Neural progenitor cell (in vitro differentiated cells): ENCODE measurements around the gene MSN. TPM values are rescaled to one million over a fixed set of nuclear protein-coding genes. Genes with fewer than 3 reads are reported as not detected.
"Not testable (repeated sequence)": the region's sequence is repeated elsewhere in the genome, so short reads cannot be mapped to it uniquely, and the experiment has no call there.

ENCODE experiments used
- DNase-seq: peaks from one replicate; pipeline ENCODE4 v3.0.0-alpha.2; 2016; ENCODE audit warnings: low spot score
- H2AFZ ChIP-seq: fragments of 200-600 bp; sonication (generic); replicated peaks from 2 replicates; pipeline ENCODE4 v1.6.1; 2016; ENCODE audit warnings: antibody characterized with exemption
- H3F3A ChIP-seq: fragments of 200-600 bp; sonication (generic); 2 replicates; pipeline ENCODE4 v1.6.1; 2016; ENCODE audit warnings: antibody characterized with exemption, low read depth
- H3K27ac ChIP-seq: fragments of 200-600 bp; sonication (generic); 2 replicates; pipeline ENCODE4 v1.5.1; 2016; ENCODE audit warnings: mild to moderate bottlenecking
- H3K27me3 ChIP-seq: fragments of 200-600 bp; sonication (generic); 2 replicates; pipeline ENCODE4 v1.6.1; 2016; ENCODE audit warnings: mild to moderate bottlenecking, moderate library complexity
- H3K36me3 ChIP-seq: fragments of 200-600 bp; sonication (generic); 2 replicates; pipeline ENCODE4 v1.5.1; 2016
- H3K4me1 ChIP-seq: fragments of 200-600 bp; sonication (generic); 2 replicates; pipeline ENCODE4 v1.6.1; 2016; ENCODE audit warnings: mixed run types
- H3K4me2 ChIP-seq: fragments of 200-600 bp; sonication (generic); 2 replicates; pipeline ENCODE4 v1.6.1; 2016
- H3K4me3 ChIP-seq: fragments of 200-600 bp; sonication (generic); 2 replicates; pipeline ENCODE4 v1.5.1; 2016
- H3K79me2 ChIP-seq: fragments of 200-600 bp; sonication (generic); 2 replicates; pipeline ENCODE4 v1.6.1; 2016; ENCODE audit warnings: low read depth
- H3K9ac ChIP-seq: fragments of 200-600 bp; sonication (generic); 2 replicates; pipeline ENCODE4 v1.6.1; 2016
- H3K9me3 ChIP-seq: fragments of 200-600 bp; sonication (generic); 2 replicates; pipeline ENCODE4 v1.5.1; 2016; ENCODE audit warnings: low read depth
- H4K20me1 ChIP-seq: fragments of 200-600 bp; sonication (generic); 2 replicates; pipeline ENCODE4 v1.6.1; 2016; ENCODE audit warnings: low read depth
- H3K27ac Mint-ChIP-seq: 3 replicates; pipeline ENCODE4 v1.8.0; 2021; ENCODE audit warnings: mixed read lengths
- H3K27me3 Mint-ChIP-seq: 2 replicates; pipeline ENCODE4 v1.8.0; 2022; ENCODE audit warnings: low read depth, mild to moderate bottlenecking, inconsistent platforms, moderate library complexity, mixed read lengths; ENCODE audit not compliant: insufficient read depth
- H3K36me3 Mint-ChIP-seq: 3 replicates; pipeline ENCODE4 v1.8.0; 2021; ENCODE audit warnings: mixed read lengths
- H3K4me1 Mint-ChIP-seq: 3 replicates; pipeline ENCODE4 v1.8.0; 2021; ENCODE audit warnings: mixed read lengths
- H3K4me3 Mint-ChIP-seq: 3 replicates; pipeline ENCODE4 v1.8.0; 2021; ENCODE audit warnings: mild to moderate bottlenecking, moderate library complexity, mixed read lengths
- H3K9me3 Mint-ChIP-seq: 3 replicates; pipeline ENCODE4 v1.8.0; 2020; ENCODE audit warnings: mixed read lengths
- EZH2 ChIP-seq: fragments of 200-600 bp; sonication (generic); IDR thresholded peaks from 2 replicates; pipeline ENCODE4 v1.6.1; 2017; ENCODE audit warnings: antibody characterized with exemption, mild to moderate bottlenecking, moderate library complexity
- EZH2phosphoT487 ChIP-seq: fragments of 200-600 bp; sonication (generic); IDR thresholded peaks from 2 replicates; pipeline ENCODE4 v1.6.1; 2017; ENCODE audit warnings: antibody characterized with exemption
- total RNA-seq: library from RNA; depleted of rRNA; stranded (reverse); fragments of >200 nt; gene quantifications from 2 replicates; pipeline ENCODE4 v1.2.3, GENCODE V29; 2015; ENCODE audit warnings: low replicate concordance
- TF ChIP-seq, protein P1 (sequence below): fragments of 200-600 bp; sonication (generic); IDR thresholded peaks from 2 replicates; pipeline ENCODE4 v1.5.1; 2017; ENCODE audit warnings: antibody characterized with exemption, mild to moderate bottlenecking

Gene MSN
- total RNA-seq, 1 donor from 2014 or later = 97.4 TPM

DNA sequence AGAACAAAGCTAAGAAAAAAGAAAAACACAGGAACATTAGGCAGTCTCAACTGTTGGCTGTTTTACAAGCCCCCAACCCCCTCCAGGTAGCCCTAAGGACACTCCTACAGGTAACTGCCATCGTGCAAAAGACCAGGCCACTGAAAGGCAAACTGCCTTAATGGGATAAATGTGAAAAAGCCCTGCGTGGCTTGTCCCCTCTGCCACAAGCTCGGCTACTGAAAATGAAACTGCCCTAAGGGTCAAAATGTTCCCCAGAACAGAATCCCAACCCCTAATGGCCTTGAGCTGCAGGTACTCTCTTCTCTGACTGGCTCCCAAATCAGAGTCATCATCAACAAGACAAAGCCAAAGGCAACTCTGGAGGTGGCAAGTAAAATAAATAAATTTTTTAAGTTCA is 84.8 kb downstream of the MSN start:
- H3K4me3 ChIP-seq = no peak overlapping the region
- no peak overlapping the region for H2AFZ ChIP-seq
- no peak for DNase-seq
- TF ChIP-seq EZH2phosphoT487 (no peak), EZH2 (no peak)
- TF ChIP-seq, protein P1, sequence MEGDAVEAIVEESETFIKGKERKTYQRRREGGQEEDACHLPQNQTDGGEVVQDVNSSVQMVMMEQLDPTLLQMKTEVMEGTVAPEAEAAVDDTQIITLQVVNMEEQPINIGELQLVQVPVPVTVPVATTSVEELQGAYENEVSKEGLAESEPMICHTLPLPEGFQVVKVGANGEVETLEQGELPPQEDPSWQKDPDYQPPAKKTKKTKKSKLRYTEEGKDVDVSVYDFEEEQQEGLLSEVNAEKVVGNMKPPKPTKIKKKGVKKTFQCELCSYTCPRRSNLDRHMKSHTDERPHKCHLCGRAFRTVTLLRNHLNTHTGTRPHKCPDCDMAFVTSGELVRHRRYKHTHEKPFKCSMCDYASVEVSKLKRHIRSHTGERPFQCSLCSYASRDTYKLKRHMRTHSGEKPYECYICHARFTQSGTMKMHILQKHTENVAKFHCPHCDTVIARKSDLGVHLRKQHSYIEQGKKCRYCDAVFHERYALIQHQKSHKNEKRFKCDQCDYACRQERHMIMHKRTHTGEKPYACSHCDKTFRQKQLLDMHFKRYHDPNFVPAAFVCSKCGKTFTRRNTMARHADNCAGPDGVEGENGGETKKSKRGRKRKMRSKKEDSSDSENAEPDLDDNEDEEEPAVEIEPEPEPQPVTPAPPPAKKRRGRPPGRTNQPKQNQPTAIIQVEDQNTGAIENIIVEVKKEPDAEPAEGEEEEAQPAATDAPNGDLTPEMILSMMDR = no peak
- H4K20me1 ChIP-seq = no peaks in the 10 kb centered on the region
- H3K27ac ChIP-seq = no peak overlapping the region
- H3K9me3 Mint-ChIP-seq = peaks cover 10% of the 10 kb centered on the region
- H3K27me3 ChIP-seq = no peaks in the 10 kb centered on the region
- no peak overlapping the region for H3K4me3 Mint-ChIP-seq
- H3K9ac ChIP-seq = no peak overlapping the region
- no peaks in the 10 kb centered on the region for H3K4me1 ChIP-seq
- H3K4me1 Mint-ChIP-seq = no peaks in the 10 kb centered on the region
- no peaks in the 10 kb centered on the region for H3F3A ChIP-seq
- no peak overlapping the region for H3K4me2 ChIP-seq
- H3K36me3 Mint-ChIP-seq = no peaks in the 10 kb centered on the region
- H3K9me3 ChIP-seq = no peaks in the 10 kb centered on the region
- H3K27ac Mint-ChIP-seq = no peak overlapping the region
- H3K36me3 ChIP-seq = no peaks in the 10 kb centered on the region
- no peaks in the 10 kb centered on the region for H3K79me2 ChIP-seq
- H3K27me3 Mint-ChIP-seq = peaks cover 4% of the 10 kb centered on the region

DNA sequence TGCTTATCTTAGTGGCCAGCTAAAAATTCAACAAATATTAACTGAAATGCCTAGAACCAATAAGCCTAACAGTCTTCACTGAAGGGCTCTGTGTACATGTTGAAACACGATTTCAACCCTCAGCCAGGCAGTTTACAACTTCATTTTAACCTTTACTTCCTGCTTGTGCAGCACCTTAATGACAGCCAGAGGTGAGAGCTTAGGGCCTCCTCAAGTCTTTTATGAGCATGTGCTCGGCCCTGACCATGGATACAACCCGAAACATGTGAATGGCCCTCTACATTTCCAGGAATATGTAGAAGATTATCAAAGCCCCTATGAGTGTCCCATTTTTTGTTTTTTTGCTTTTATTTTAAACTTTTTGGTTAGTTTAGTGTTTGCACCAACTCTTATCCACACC is 88.3 kb downstream of the MSN start:
- H3K4me1 ChIP-seq = no peaks in the 10 kb centered on the region
- DNase-seq = no peak
- Mint-ChIP-seq H3K4me1 (no peaks in the 10 kb centered on the region), H3K27me3 (peaks cover 3% of the 10 kb centered on the region), H3K4me3 (no peak overlapping the region), H3K27ac (no peak overlapping the region), H3K36me3 (no peaks in the 10 kb centered on the region), H3K9me3 (peaks cover 10% of the 10 kb centered on the region)
- H3K27ac ChIP-seq = no peak overlapping the region
- no peaks in the 10 kb centered on the region for H3K36me3 ChIP-seq
- no peaks in the 10 kb centered on the region for H3K79me2 ChIP-seq
- no peaks in the 10 kb centered on the region for H3K9me3 ChIP-seq
- no peaks in the 10 kb centered on the region for H3K27me3 ChIP-seq
- TF ChIP-seq, protein P1 = no peak
- TF ChIP-seq EZH2phosphoT487 (no peak), EZH2 (no peak)
- no peaks in the 10 kb centered on the region for H3F3A ChIP-seq
- H3K4me2 ChIP-seq = no peak overlapping the region
- no peaks in the 10 kb centered on the region for H4K20me1 ChIP-seq
- no peak overlapping the region for H2AFZ ChIP-seq
- H3K9ac ChIP-seq = no peak overlapping the region
- no peak overlapping the region for H3K4me3 ChIP-seq

DNA sequence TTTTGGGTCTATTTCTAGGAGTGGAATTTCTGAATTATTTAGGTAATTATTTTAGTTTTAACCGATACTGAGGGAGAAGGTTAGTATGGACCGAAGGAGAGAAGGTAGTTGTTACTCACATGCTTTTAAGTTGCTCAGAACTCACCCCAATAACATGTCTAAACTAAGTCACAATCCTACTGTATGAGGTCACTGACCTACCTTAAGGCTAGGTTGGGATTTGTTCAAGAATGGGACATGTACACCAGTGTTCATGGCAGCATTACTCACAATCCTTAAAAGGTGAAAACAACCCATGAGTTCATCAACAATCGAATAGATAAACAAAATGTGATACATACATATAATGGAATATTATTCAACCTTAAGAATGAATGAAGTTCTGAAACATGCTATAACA is 90.5 kb downstream of the MSN start:
- TF ChIP-seq EZH2phosphoT487 (no peak), EZH2 (no peak)
- TF ChIP-seq, protein P1 = no peak
- Histone ChIP-seq H3K9ac (no peak overlapping the region), H3K4me2 (no peak overlapping the region), H3K4me3 (no peak overlapping the region), H3K79me2 (no peaks in the 10 kb centered on the region), H4K20me1 (no peaks in the 10 kb centered on the region), H3F3A (no peaks in the 10 kb centered on the region), H2AFZ (no peak overlapping the region), H3K9me3 (no peaks in the 10 kb centered on the region), H3K36me3 (no peaks in the 10 kb centered on the region), H3K4me1 (no peaks in the 10 kb centered on the region), H3K27me3 (no peaks in the 10 kb centered on the region), H3K27ac (no peak overlapping the region)
- Mint-ChIP-seq H3K36me3 (no peaks in the 10 kb centered on the region), H3K27ac (no peak overlapping the region), H3K27me3 (peaks cover 3% of the 10 kb centered on the region), H3K4me3 (no peak overlapping the region), H3K9me3 (peaks cover 3% of the 10 kb centered on the region), H3K4me1 (no peaks in the 10 kb centered on the region)
- DNase-seq = no peak

DNA sequence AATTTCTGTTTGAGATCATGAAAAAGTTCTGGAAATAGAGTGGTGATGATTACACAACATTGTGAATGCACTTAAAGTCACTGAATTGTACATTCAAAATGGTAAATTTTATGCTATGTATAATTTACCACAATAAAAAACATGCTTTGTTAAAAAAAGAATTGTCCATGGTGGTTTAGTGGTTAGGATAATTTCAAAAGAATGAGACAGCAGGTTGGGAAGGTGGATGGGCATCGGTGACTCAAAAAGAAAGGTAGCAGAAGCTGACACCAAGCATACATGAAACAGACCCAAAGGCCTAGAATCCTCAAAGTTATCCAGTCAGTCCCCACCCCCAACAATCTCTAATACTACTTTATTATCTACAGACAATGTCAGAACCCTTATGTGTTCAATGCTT is 91.1 kb downstream of the MSN start:
- no peaks in the 10 kb centered on the region for H3F3A ChIP-seq
- TF ChIP-seq, protein P1 = no peak
- H3K4me2 ChIP-seq = no peak overlapping the region
- H3K4me3 ChIP-seq = no peak overlapping the region
- no peaks in the 10 kb centered on the region for H3K27me3 ChIP-seq
- no peaks in the 10 kb centered on the region for H3K36me3 ChIP-seq
- H3K36me3 Mint-ChIP-seq = no peaks in the 10 kb centered on the region
- H3K9me3 Mint-ChIP-seq = peaks cover 3% of the 10 kb centered on the region
- no peak overlapping the region for H3K27ac ChIP-seq
- H3K27ac Mint-ChIP-seq = no peak overlapping the region
- no peaks in the 10 kb centered on the region for H3K9me3 ChIP-seq
- H2AFZ ChIP-seq = no peak overlapping the region
- H3K4me1 Mint-ChIP-seq = no peaks in the 10 kb centered on the region
- no peaks in the 10 kb centered on the region for H3K4me1 ChIP-seq
- no peak for DNase-seq
- no peaks in the 10 kb centered on the region for H4K20me1 ChIP-seq
- H3K79me2 ChIP-seq = no peaks in the 10 kb centered on the region
- no peak overlapping the region for H3K9ac ChIP-seq
- no peak overlapping the region for H3K4me3 Mint-ChIP-seq
- H3K27me3 Mint-ChIP-seq = peaks cover 3% of the 10 kb centered on the region

DNA sequence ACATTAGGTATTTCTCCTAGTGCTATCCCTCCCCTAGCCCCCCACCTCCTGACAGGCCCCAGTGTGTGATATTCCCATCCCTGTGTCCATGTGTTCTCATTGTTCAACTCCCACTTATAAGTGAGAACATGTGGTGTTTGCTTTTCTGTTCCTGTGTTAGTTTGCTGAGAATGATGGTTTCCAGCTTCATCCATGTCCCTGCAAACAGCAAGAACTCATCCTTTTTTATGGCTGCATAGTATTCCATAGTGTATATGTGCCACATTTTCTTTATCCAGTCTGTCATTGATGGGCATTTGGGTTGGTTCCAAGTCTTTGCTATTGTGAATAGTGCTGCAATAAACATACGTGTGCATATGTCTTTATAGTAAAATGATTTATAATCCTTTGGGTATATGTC is 92.1 kb downstream of the MSN start:
- not testable (repeated sequence) for H3K27ac ChIP-seq, H3K9me3 ChIP-seq, H3K9ac ChIP-seq, H4K20me1 ChIP-seq, H3K36me3 Mint-ChIP-seq, H2AFZ ChIP-seq, H3K9me3 Mint-ChIP-seq, H3K4me3 Mint-ChIP-seq, H3K4me3 ChIP-seq, H3K4me2 ChIP-seq, H3K27ac Mint-ChIP-seq, H3K27me3 Mint-ChIP-seq, H3K27me3 ChIP-seq, H3K36me3 ChIP-seq, H3K79me2 ChIP-seq, H3F3A ChIP-seq, H3K4me1 Mint-ChIP-seq, DNase-seq, H3K4me1 ChIP-seq
